ENCODE measurements around the gene EGLN1.
A peak's percentile ranks its signal among the peaks of the same experiment; 100 is the strongest.

EGLN1 gene

GRCh38 chr1:231395076-231395997 is 26.8 kb downstream of the EGLN1 start:
- no peak for DNase-seq

GRCh38 chr1:231393668-231394067 is 28.4 kb downstream of the EGLN1 start:
- DNase-seq: no peak

GRCh38 chr1:231392389-231393131 is 29.5 kb downstream of the EGLN1 start:
- no peak for DNase-seq

GRCh38 chr1:231390071-231390470 is 32.0 kb downstream of the EGLN1 start:
- DNase-seq: peak; percentile 17

- no peak for DNase-seq
These were observed 34.1 kb downstream of the EGLN1 start for GRCh38 chr1:231387770-231388669.

- no peak for DNase-seq
These were observed 35.6 kb downstream of the EGLN1 start for GRCh38 chr1:231386466-231386865.

GRCh38 chr1:231385416-231385748 is 36.7 kb downstream of the EGLN1 start:
- DNase-seq: no peak

GRCh38 chr1:231384696-231385415 is 37.2 kb downstream of the EGLN1 start:
- no peak for DNase-seq

- DNase-seq: no peak
These were observed 38.8 kb downstream of the EGLN1 start for GRCh38 chr1:231383159-231383860.

GRCh38 chr1:231382426-231382825 is 39.7 kb downstream of the EGLN1 start:
- no peak for DNase-seq

GRCh38 chr1:231381729-231382128 is 40.4 kb downstream of the EGLN1 start:
- DNase-seq: no peak

- DNase-seq: no peak
These were observed 45.1 kb downstream of the EGLN1 start for GRCh38 chr1:231376875-231377549.

- no peak for DNase-seq
These were observed 46.0 kb downstream of the EGLN1 start for GRCh38 chr1:231376101-231376500.

GRCh38 chr1:231374394-231374793 is 47.7 kb downstream of the EGLN1 start:
- DNase-seq: no peak

- no peak for DNase-seq
These were observed 49.6 kb downstream of the EGLN1 start for GRCh38 chr1:231372501-231372900.

- no peak for DNase-seq
These were observed 52.8 kb downstream of the EGLN1 start for GRCh38 chr1:231369282-231369681.

GRCh38 chr1:231364192-231364591 is 57.9 kb downstream of the EGLN1 start:
- DNase-seq: no peak

- no peak for DNase-seq
These were observed 58.5 kb downstream of the EGLN1 start for GRCh38 chr1:231363624-231364023.

- DNase-seq: no peak
These were observed 59.8 kb downstream of the EGLN1 start for GRCh38 chr1:231362325-231362724.

- DNase-seq: no peak
These were observed 63.0 kb downstream of the EGLN1 start for GRCh38 chr1:231359113-231359512.

GRCh38 chr1:231357831-231358354 is 64.2 kb downstream of the EGLN1 start:
- DNase-seq: peak; percentile 46
